ENCODE measurements around the gene PRSS36.
"Not testable (repeated sequence)": the region's sequence is repeated elsewhere in the genome, so short reads cannot be mapped to it uniquely, and the experiment has no call there.

PRSS36 gene

DNA sequence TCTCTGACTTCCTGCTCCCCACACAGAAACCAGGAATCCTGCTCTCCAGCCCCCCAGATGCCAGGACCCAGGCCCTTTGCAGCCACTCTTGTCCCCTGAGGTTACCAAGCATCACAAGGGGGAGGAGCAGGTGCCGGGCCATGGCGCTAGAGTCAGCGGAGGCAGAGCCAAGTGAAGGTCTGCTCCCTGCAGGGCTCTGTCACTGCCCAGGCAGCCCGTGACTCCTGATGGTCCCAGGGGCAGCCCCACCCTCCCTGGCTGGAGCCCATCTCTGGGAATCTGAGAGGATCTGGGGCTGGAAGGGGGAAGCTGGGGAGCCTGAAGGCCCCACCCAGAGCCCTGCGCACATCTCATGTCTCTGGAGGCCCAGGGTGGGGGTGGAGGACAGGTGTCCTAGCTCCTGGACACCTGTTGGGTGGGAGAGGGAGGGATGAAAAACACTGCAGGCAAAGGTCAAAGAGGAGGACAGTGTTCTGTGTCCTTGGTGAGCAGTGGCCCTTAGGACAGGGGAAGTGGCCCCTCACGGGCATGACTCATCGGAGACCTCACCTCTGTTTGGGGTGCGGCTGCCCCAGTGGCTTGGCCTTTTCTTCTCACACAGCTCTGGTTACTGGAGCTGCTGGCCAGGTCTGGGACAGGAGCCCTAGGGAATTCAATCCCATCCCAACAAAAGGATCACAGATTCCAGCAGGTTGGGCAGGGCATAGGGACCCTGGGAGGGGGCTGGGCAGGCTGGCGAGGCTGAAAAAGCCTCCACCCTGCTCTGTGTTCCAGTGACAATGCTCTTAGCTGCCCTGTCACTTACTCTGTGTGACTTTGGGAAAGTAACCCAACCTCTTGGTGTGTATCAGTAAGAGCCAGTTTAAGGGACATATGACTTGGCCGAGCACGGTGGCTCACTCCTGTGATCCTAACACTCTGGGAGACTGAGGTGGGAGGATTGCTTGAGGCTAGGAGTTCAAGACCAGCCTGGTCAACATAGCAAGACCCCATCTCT lies at the start of gene PRSS36:
Gene PRSS36 (minus strand): TSS at position 173 of the 997 bp plus-strand sequence. CDS start 31 bp downstream, at position 142.
- no peak within 1 kb of the TSS for H3K4me3 ChIP-seq (ENCODE audit: low read depth, low read length)

DNA sequence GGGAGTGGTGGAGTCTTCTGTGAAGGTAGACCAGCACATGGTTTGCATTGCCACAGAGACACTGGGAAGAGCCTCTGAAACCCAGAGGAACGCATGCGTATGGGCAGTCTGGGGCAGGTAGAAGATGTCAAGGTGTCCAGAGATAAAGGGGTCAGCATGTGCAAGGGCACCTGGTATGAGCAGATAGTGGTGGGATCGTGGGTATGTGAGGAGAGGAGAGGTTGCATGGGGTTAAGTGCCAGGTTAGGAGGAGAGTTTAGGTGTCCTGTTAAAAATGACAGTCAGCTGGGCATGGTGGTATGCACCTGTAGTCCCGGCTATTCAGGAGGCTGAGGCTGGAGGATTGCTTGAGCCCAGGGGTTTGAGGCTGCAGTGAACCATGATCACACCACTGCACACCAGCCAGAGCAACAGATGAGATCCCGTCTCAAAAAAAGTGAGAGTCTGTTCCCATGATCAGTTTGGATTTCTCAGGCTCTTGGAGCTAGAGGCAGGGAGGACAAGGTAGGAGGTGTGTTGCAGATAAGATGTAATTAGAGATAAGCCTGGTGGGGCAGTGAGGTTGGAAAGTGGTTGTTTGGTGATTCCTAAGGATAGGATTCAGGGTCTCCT lies 49.7 kb upstream of the PRSS36 start:
- no peak overlapping the region for H3K4me3 ChIP-seq (ENCODE audit: low read depth, low read length)

DNA sequence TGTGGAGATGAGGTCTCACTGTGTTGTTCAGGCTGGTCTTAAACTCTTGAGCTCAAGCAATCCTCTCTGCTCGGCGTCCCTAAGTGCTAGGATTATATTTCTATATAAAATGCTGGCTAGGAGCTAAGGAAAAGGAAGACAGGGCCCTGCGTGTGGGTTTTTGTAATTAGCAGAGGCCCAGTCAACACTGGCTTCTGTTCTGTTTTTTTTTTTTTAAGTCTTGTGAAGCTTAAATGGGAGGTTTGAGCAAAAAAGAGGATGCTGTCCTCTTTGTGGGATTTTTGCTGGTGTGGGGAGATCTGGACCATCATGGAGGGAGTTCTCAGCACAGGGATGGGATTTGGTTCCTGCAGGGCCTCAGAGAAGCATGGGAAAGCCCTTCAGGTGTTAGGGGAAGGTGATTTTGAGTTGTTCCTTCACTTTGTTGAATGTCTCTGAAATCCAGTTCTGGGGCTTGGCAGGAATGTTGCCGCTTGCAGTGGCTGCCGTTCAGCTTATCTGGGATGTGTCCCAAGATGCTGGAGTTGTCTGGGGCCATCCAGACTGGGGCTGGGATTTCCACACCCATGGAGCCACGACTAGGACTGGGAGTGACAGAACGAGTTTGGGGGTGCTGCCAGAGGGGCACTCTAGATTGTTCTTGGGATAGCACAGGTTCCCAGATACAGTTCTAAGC lies 48.5 kb upstream of the PRSS36 start:
- no peak overlapping the region for H3K4me3 ChIP-seq (ENCODE audit: low read depth, low read length)

DNA sequence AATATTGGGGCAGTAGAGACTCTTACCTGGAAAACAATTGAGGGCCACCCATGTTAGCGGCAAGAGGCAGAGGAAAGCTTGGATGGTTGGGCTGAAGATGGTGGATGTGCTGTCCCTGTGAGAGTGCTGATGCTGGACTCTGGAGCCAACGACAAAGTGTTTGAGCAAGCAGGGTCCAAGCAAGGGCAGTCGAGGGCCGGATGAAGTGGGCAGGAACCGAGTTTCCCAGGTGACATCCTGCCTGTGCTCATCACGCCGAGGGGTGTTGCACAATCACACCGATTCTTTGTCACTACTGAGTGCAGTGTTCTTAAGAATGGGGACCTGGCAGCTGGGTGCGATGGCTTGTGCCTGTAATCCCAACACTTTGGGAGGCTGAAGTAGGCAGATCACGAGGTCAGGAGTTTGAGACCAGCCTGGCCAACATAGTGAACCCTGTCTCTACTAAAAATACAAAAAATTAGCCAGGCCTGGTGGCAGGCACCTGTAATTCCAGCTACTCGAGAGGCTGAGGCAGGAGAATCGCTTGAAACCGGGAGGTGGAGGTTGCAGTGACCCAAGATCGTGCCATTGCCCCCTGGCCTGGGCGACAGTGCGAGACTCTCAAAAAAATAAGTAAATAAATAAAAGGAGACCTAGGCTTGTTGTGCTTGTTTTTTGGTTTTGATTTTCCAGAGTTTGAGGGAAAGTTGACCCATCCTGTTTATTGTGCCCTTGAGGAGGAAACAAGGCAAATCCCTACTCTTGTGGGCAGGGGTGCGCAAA lies 46.6 kb upstream of the PRSS36 start:
- no peak overlapping the region for H3K4me3 ChIP-seq (ENCODE audit: low read depth, low read length)

DNA sequence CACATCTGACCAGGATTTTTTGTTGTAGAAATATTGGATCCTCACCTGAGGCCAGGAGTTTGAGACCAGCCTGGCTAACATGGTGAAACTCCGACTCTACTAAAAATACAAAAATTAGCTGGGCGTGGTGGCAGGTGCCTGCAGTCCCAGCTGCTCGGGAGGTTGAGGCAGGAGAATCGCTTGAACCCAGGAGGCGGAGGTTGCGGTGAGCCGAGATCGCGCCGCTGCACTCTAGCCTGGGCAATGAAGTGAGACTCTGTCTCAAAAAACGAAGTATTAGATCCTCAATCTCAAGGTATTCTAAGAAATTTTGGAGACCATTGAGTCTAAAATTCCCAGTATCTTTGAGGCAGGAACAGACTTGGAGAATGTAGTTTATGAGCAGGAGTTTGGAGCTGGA lies 46.0 kb upstream of the PRSS36 start:
- H3K4me3 ChIP-seq (ENCODE audit: low read depth, low read length), result not testable (repeated sequence)

DNA sequence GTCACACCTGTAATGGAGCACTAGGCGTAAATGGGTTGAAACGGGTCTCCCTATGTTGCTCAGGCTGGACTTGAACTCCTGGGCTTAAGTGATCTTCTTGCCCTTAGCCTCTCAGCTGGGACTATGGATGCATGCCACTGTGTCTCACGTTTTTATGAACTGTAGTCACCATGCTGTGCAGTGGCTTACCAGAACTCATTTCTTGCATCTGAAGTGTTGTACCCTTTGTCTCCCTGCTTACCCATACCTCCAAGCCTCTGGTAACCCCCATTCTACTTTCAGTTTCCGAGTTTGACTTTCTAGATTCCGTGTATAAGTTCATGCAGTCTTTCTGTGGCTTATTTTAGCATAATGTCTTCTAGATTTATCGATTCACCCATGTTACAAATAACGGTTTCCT lies 45.0 kb upstream of the PRSS36 start:
- no peak overlapping the region for H3K4me3 ChIP-seq (ENCODE audit: low read depth, low read length)

DNA sequence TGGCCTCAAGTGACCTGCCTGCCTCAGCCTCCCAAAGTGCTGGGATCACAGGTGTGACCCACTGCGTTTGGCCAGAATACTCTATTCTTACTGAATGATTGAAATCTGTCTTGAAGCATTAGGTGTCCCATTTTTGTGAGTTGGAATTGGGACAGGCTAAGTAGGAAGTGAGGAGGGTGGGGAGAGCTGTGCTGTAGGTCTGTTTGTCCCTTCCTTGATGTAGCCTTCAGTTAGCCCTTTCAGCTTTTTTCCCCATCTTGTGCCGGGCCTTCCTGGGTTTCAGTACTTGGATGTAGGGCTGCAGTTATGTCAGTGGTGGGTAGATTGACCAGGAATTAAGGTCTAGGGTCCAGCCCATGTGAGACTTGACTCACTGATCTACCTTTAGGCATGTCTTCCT lies 44.0 kb upstream of the PRSS36 start:
- H3K4me3 ChIP-seq (ENCODE audit: low read depth, low read length), result no peak overlapping the region

DNA sequence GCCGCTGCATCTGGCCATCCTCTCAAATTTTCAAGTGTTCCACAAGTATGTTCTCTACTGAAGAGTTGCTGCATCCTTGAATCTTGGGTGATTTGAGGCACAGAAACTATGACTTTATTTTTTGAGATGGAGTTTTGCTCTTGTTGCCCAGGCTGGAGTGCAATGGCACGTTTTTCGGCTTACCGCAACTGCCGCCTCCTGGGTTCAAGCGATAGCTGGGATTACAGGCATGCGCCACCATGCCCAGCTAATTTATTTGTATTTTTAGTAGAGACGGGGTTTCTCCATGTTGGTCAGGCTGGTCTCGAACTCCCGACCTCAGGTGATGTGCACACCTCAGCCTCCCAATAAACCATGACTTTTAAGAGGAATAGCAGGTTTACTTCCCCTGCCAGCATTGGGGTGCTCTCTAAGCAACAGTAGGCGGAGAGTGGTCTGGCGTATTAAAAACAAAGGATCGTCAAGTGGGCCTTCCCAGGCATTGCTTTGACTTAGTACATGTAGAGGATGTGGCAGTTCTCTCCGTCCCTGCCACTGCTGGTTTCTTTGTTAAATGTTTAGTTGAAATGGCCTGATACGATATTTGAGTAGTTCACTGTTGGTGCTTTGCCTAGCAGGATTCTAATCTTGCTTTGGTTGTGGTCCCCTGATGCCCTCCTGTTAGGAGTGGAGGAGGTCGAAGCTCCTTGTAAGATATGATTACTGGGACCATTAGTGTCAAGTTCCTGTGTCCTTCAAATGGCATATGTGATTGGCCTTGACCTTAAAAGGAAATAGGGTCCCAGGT lies 43.2 kb upstream of the PRSS36 start:
- H3K4me3 ChIP-seq (ENCODE audit: low read depth, low read length), result no peak overlapping the region

DNA sequence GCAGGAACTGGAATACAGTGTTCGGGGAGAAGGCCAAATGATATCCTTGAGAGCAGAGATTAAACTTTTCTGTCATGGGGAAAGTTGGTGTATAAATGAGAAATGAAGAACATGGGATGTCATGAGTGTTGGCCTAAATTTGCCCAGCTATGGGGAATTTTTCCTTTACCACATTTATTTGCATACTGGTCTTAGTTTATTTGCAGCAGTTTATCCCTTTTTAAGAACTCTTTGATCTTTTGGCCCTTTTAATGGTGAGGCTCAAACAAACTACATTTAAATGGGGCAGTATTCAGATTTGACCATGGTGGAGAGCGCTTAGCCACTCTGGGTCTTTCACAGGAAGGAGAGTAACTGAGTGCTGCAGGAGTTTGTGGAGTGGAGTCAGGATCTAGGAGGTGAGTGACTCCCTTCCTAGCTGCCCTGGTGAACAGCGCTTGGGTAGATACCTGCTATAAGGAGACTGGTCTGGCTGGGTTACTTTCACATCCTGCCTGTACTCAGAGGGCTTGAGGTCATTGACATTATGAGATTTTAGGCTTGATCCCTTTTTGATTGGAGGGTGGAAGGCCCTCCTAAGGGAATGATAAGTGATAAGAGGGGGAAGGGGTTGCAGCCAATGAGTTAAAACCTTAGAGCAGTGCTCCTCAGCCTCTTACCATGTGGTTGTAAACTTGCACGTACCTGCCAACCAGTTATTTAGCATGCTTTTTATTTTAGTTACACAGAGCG lies 42.0 kb upstream of the PRSS36 start:
- H3K4me3 ChIP-seq (ENCODE audit: low read depth, low read length), result no peak overlapping the region

DNA sequence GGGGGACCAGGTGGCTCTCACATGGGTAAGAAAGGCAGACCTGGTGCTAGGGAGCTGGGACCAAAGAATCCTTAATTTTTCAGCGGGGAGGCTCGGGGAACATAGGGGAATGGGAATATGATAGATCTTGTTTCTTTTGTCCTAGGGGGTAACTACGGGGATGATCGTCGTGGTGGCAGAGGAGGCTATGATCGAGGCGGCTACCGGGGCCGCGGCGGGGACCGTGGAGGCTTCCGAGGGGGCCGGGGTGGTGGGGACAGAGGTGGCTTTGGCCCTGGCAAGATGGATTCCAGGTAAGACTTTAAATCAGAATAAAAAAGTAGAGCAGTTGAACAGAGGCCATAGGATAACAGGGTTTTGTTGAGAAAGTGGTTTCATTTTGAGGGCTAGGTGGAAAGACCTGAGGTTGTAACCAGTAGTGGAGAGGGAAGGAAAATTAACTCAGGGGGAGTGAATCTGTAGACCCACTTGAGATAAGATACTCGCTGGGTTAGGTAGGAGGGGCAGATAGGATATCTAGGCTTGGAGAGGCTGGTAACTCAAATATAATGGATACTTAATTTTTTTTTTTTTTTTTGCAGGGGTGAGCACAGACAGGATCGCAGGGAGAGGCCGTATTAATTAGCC lies 41.1 kb upstream of the PRSS36 start:
- no peak overlapping the region for H3K4me3 ChIP-seq (ENCODE audit: low read depth, low read length)

DNA sequence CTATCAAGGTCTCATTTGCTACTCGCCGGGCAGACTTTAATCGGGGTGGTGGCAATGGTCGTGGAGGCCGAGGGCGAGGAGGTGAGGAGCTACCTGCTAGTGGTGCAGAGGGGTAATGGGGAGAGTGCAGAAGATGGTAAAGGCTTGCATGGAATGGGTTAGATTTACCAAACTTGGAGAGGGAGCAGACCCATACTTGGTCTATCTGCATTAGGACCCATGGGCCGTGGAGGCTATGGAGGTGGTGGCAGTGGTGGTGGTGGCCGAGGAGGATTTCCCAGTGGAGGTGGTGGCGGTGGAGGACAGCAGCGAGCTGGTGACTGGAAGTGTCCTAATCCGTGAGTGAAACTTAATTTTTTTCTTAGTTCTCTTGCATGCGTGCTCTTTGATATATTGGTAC lies 40.2 kb upstream of the PRSS36 start:
- no peak overlapping the region for H3K4me3 ChIP-seq (ENCODE audit: low read depth, low read length)

DNA sequence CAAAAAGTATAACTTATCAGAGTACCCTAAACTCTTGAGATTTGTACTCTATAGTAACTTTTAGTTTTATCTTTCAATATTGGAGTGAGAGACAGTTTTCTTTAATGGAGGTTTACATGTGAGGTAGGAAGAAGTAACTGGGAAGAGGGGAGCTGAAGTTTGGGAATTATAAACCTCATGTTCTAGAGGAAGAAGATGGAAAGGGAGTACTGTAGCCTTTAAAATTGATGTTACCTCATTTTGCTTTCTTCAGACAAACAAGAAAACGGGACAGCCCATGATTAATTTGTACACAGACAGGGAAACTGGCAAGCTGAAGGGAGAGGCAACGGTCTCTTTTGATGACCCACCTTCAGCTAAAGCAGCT lies 39.5 kb upstream of the PRSS36 start:
- H3K4me3 ChIP-seq (ENCODE audit: low read depth, low read length), result no peak overlapping the region

DNA sequence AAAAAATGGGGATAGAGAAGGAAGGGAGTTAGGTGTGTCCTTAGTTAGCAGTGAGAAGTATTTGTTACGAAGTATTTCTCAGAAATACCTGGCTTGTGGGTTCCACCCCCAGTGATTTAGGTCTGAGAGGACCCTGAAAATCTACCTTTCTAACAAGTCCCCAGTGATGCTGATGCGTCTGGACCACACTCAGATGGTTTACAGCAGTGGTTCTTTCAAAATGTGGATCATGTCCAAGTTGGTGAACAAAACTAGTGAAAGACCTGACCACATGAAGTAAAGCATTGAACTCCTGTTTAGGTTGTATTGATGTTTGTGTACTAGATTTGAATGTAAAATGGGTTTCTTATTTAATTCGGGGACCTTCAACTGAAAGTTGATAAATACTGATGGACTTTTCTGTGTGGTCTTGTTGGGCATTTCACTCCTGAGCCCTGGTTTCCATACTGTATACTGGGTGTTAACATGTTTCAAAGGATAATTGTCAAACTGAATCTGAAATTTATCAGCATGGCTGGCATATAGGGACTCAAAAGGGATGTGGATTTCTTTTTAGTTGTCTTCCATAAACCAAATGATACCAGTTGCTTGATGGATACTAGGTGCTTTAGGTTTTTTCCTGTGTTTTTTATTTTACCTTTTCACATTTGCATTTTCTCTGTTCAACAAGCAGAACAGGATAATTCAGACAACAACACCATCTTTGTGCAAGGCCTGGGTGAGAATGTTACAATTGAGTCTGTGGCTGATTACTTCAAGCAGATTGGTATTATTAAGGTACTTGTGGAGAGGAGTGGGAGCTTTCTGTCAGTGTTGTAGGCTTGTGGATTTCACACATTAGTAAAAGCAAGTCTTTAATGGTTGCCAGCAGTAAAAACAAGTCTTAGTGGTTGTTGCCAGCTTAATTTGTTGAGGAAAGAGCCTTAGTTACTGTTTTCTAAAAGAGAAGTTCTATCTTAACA lies 38.9 kb upstream of the PRSS36 start:
- H3K4me3 ChIP-seq (ENCODE audit: low read depth, low read length), result no peak overlapping the region

DNA sequence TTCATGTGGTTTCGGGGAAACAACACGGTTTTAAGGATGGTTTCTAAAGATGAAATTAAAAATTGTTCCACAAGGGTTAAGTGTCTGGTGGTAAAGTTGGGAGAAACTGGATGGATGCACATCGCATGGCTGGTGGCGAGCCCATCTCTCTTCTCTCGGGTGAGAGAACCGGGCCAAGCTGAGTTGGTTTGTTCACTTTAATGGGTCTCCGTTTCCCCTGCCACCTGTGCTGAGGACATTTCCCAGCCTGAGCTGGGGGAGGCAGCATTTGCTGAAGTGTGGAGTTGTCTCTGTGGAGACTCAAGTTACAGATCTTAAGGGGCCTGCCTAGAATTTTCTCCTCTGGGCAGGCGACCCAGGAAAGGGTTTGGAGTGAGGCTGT lies 37.9 kb upstream of the PRSS36 start:
- H3K4me3 ChIP-seq (ENCODE audit: low read depth, low read length), result no peak overlapping the region

DNA sequence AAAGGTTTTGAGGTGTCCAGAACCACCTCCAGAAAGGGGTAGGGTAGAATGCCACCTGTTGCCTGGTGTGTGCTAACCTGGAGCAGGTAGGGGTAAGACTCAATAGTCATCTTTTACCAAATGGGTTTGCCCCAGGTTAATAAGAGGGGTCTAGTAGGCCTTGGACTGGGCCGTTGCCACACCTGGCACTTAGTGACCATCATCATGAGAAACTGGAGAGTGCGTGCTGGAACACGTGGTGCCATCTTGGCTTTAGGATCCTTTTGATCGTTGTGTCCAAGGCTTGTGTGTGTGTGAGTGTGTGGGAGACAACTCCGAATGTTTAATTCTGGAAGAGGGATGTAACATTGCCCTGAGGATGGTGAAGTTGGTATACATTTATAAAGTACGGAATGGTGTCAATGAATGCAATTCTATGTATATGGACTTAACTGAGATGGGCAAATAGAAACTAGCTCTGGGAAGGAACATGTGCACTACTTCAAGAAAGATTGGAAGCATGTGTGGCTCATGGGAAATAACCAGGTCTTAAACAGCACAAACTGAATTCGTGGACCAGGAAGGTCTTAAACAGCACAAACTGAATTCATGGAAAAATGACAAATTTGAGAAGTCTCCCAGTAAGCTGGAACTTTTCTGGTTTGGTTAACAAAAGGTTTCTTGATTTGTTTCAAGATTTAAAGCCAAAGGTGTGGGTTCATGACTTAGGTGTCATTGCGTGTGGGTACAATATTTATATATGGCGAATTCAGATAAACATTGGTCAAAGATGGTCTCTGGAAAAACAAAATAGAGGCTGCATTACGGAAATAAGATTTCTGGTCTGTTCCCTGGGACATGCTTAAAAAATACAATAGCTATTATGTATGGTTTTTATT lies 37.3 kb upstream of the PRSS36 start:
- H3K4me3 ChIP-seq (ENCODE audit: low read depth, low read length), result no peak overlapping the region

DNA sequence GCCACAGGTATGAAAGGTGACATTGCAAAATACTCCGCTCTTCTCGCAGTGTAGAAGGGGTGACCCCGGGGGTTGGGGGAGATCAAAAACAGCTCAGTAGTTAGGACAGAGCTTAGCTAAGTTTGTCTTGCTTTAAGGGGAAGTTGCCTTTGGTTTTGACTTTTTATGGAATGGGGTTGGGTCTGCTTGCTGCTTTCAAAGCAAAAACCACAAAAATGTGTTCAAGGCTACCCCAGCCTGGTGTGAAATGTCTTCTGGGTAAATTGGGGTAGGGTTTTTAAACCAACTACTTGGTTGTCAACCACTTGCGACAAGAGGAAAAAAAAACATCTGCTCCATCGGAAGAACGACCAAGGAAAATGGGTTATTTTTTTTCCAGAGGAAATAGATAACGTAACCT lies 36.3 kb upstream of the PRSS36 start:
- H3K4me3 ChIP-seq (ENCODE audit: low read depth, low read length), result no peak overlapping the region

DNA sequence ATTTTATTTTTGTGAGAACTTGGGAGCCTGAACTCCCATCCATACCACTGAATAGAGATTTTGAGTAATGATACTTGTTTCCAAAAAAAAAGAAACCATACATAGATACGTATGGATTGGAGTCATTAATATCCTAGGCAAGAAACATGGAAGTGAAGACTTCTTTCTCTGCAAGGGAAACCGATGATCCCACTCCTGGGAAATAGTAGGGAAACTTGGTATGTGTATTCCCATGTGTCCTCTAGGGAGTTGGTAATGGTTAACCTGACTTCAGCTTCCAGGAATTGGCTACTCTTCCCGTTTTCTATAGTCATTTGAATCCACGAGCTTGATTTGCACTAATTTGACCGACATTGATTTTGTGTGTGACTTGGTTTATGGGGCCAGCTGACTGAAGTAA lies 35.5 kb upstream of the PRSS36 start:
- H3K4me3 ChIP-seq (ENCODE audit: low read depth, low read length), result no peak overlapping the region

Data from iPS-11a (cell line).